Subcutaneous abdominal adipose tissue (tissue), 5 donors: ENCODE measurements around the gene SPINDOC.

ENCODE experiments used
- H3K27ac ChIP-seq: one replicate; pipeline ENCODE4 v1.7.0; 2013; ENCODE audit warnings: low read depth, mild to moderate bottlenecking, inconsistent platforms, low read length, moderate library complexity
- H3K27me3 ChIP-seq, 5 donors: one replicate each; pipeline ENCODE4 v1.7.0; 2013; ENCODE audit warnings: low read length in 5 of 5, inconsistent platforms in 1 of 5; ENCODE audit not compliant: control insufficient read depth in 5 of 5, insufficient read depth in 4 of 5
- H3K36me3 ChIP-seq, 5 donors: one replicate each; pipeline ENCODE4 v1.7.0; 2013; ENCODE audit warnings: low read length in 5 of 5; ENCODE audit not compliant: control insufficient read depth in 5 of 5, insufficient read depth in 5 of 5
- H3K4me1 ChIP-seq, 5 donors: one replicate each; pipeline ENCODE4 v1.7.0; 2013; ENCODE audit warnings: low read length in 5 of 5, mild to moderate bottlenecking in 3 of 5, moderate library complexity in 1 of 5; ENCODE audit not compliant: control insufficient read depth in 5 of 5, insufficient read depth in 5 of 5
- H3K4me3 ChIP-seq, 5 donors: one replicate each; pipeline ENCODE4 v1.7.0; 2013; ENCODE audit warnings: low read length in 5 of 5, low read depth in 1 of 5
- H3K9ac ChIP-seq, 5 donors: one replicate each; pipeline ENCODE4 v1.7.0; 2013; ENCODE audit warnings: low read length in 5 of 5, mild to moderate bottlenecking in 4 of 5, moderate library complexity in 3 of 5
- H3K9me3 ChIP-seq, 5 donors: one replicate each; pipeline ENCODE4 v1.7.0; 2013; ENCODE audit warnings: low read length in 5 of 5; ENCODE audit not compliant: control insufficient read depth in 5 of 5
- donor health status: healthy.
- donor health status: healthy.
- donor health status: healthy.
- donor health status: healthy.
- donor health status: healthy.

The SPINDOC gene

GRCh38 chr11:63831326-63831725, 18.1 kb downstream of the SPINDOC start:
- no peak overlapping the region for H3K27ac ChIP-seq
- H3K9ac ChIP-seq: no peak overlapping the region
- no peaks in the 10 kb centered on the region for H3K9me3 ChIP-seq
- no peak overlapping the region for H3K4me3 ChIP-seq
- peaks cover 0 to 24% (median 14%) of the 10 kb centered on the region in 5 donors for H3K36me3 ChIP-seq
- H3K27me3 ChIP-seq: no peaks in the 10 kb centered on the region
- H3K4me1 ChIP-seq: peaks cover 0 to 17% (median 13%) of the 10 kb centered on the region in 5 donors

- H3K27ac ChIP-seq: no peak overlapping the region
- H3K27me3 ChIP-seq: no peaks in the 10 kb centered on the region
- H3K4me3 ChIP-seq: no peak overlapping the region
- no peak overlapping the region for H3K9ac ChIP-seq
- peaks cover 0 to 15% (median 5%) of the 10 kb centered on the region in 5 donors for H3K36me3 ChIP-seq
- no peaks in the 10 kb centered on the region for H3K9me3 ChIP-seq
- peaks cover 0 to 27% (median 14%) of the 10 kb centered on the region in 5 donors for H3K4me1 ChIP-seq
These were observed 19.1 kb downstream of the SPINDOC start for GRCh38 chr11:63832336-63832735.

DNA sequence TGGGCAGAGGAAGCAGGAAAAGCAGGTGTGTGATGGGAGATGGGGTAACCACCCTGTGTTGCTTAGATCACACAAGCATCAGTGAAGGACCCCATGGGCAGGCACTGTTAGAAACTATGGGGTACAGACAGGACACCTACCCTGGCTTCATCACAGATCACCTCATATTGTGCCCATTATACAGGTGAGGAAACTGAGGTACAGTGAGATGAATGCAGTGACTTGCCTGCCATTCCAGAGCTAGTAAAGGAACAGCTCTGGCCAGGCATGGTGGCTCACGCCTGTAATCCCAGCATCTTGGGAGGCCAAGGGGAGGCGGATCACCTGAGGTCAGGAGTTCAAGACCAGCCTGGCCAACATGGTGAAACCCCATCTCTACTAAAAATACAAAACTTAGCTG, 19.8 kb downstream of the SPINDOC start:
- no peaks in the 10 kb centered on the region for H3K9me3 ChIP-seq
- H3K27me3 ChIP-seq: no peaks in the 10 kb centered on the region
- H3K36me3 ChIP-seq: peaks cover 0 to 10% (median 5%) of the 10 kb centered on the region in 5 donors
- H3K4me3 ChIP-seq: no peak overlapping the region
- peak overlapping the region in 1 of 5 donors; percentile 10 for H3K9ac ChIP-seq
- peaks cover 3 to 34% (median 19%) of the 10 kb centered on the region in 5 donors for H3K4me1 ChIP-seq
- H3K27ac ChIP-seq: no peak overlapping the region

GRCh38 chr11:63834535-63835157, 21.4 kb downstream of the SPINDOC start:
- Histone ChIP-seq H3K36me3 (no peaks in the 10 kb centered on the region), H3K9me3 (no peaks in the 10 kb centered on the region), H3K4me3 (no peak overlapping the region), H3K27ac (no peak overlapping the region), H3K9ac (no peak overlapping the region), H3K27me3 (no peaks in the 10 kb centered on the region), H3K4me1 (peaks cover 5 to 42% (median 26%) of the 10 kb centered on the region in 5 donors)

GRCh38 chr11:63835158-63835545, 21.9 kb downstream of the SPINDOC start:
- peaks cover 7 to 47% (median 31%) of the 10 kb centered on the region in 5 donors for H3K4me1 ChIP-seq
- no peaks in the 10 kb centered on the region for H3K9me3 ChIP-seq
- H3K4me3 ChIP-seq: no peak overlapping the region
- H3K27ac ChIP-seq: no peak overlapping the region
- peak overlapping the region in 1 of 5 donors; percentile 20 for H3K9ac ChIP-seq
- H3K27me3 ChIP-seq: no peaks in the 10 kb centered on the region
- no peaks in the 10 kb centered on the region for H3K36me3 ChIP-seq

- H3K27ac ChIP-seq: peak overlapping the region; percentile 75
- H3K27me3 ChIP-seq: no peaks in the 10 kb centered on the region
- no peak overlapping the region for H3K4me3 ChIP-seq
- peaks cover 0 to 5% (median 0%) of the 10 kb centered on the region in 5 donors for H3K36me3 ChIP-seq
- H3K9me3 ChIP-seq: no peaks in the 10 kb centered on the region
- H3K4me1 ChIP-seq: peaks cover 12 to 66% (median 50%) of the 10 kb centered on the region in 5 donors
- H3K9ac ChIP-seq: peak overlapping the region in 1 of 5 donors; percentile 92
These were observed 23.9 kb downstream of the SPINDOC start for GRCh38 chr11:63837027-63837688.

DNA sequence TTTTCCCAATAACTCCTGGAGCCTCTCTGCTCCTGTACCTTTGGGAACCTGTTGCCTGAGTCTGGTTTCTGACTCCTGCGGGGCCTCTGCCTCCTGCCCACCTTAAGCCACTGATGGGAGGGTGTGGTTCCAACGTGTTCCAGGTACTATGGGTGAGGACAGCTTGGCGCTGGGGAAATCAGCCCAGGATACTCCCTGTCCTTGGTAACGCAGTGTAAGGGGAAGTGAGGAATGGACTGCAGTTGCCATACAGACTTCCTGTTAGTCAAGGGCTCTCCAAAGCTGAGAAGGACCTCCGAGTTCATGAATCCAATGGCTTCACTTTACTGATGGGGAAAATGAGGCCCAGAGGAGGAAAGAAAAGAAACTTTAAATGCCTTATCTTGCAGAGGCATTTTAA, 24.5 kb downstream of the SPINDOC start:
- Histone ChIP-seq H3K36me3 (peaks cover 0 to 7% (median 2%) of the 10 kb centered on the region in 5 donors), H3K9me3 (no peaks in the 10 kb centered on the region), H3K4me1 (peaks cover 12 to 68% (median 54%) of the 10 kb centered on the region in 5 donors), H3K27ac (peak overlapping the region; percentile 75), H3K27me3 (no peaks in the 10 kb centered on the region), H3K9ac (peak overlapping the region in 3 of 5 donors; percentile 80 to 92 (median 83)), H3K4me3 (peak overlapping the region in 1 of 5 donors; percentile 93)

GRCh38 chr11:63838150-63838677, 25.0 kb downstream of the SPINDOC start:
- H3K4me1 ChIP-seq: peaks cover 12 to 73% (median 58%) of the 10 kb centered on the region in 5 donors
- H3K27ac ChIP-seq: peak overlapping the region; percentile 75
- H3K9me3 ChIP-seq: no peaks in the 10 kb centered on the region
- H3K4me3 ChIP-seq: peak overlapping the region; percentile 60 to 93 (median 82)
- H3K36me3 ChIP-seq: peaks cover 0 to 7% (median 5%) of the 10 kb centered on the region in 5 donors
- peak overlapping the region; percentile 41 to 92 (median 80) for H3K9ac ChIP-seq
- H3K27me3 ChIP-seq: no peaks in the 10 kb centered on the region

DNA sequence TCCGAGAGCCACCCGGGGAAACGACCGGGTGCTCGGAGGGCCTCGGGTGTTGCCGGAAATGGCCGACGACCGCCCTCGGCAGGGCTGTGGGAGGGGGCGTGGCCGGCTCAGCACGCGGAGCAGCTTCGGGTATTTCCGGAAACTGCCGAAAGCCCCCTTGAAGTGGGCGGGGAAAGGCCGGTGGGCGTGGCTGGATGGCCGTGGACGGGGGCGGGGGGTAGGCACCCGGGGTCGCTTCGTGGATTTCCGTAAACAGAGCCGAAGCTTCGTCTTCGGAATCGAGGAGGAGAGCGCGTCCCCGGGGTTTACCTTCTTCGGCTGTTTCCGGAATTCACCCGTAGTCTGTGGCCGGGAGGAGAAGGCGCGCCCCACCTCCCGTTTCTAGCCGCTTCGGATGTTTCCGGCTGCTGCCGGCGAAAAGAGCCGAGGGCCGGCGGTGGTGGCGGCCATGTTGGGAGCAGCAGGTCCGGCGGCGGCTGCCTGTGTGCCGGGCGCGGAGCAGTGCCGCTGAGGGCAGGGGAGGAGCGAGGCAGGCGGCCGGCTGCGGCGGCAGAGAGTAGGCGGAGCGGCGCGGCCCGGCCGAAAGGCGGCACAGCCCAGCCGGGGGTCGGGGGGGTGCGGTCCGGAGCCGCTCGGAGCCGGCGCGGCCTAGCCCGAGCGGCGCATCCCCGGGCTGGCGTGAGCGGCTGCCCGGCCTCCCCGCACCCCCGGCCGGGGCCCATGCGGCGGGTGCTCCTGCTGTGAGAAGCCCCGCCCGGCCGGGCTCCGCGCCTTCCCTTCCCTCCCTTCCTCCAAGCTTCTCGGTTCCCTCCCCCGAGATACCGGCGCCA, 25.6 kb downstream of the SPINDOC start, which contains the start of gene MARK2:
TSS of gene MARK2 (plus strand) at position 433 of the 830 bp plus-strand sequence. CDS start at position 830, 397 bp downstream.
- Histone ChIP-seq H3K27ac (peak within 1 kb of the TSS; percentile 75), H3K27me3 (no peaks in the 10 kb centered on the region), H3K9me3 (no peaks in the 10 kb centered on the region), H3K4me3 (peak within 1 kb of the TSS; percentile 77 to 93 (median 89)), H3K9ac (peak within 1 kb of the TSS; percentile 73 to 99 (median 96)), H3K4me1 (peaks cover 12 to 79% (median 62%) of the 10 kb centered on the region in 5 donors), H3K36me3 (peaks cover 0 to 9% (median 5%) of the 10 kb centered on the region in 5 donors)
